Muscle layer of colon (tissue), 2 donors: ENCODE data around the gene SAMD4A.
"Not testable (repeated sequence)": the region's sequence is repeated elsewhere in the genome, so short reads cannot be mapped to it uniquely, and the experiment has no call there.

ENCODE experiments used
- H3K27ac ChIP-seq: one replicate; pipeline ENCODE4 v1.7.0; 2013; ENCODE audit warnings: low read depth, mild to moderate bottlenecking, low read length, moderate library complexity
- H3K27me3 ChIP-seq, 2 donors: one replicate each; pipeline ENCODE4 v1.7.0; 2013; ENCODE audit warnings: low read length in 2 of 2, mild to moderate bottlenecking in 2 of 2; ENCODE audit not compliant: insufficient read depth in 2 of 2, control insufficient read depth in 1 of 2
- H3K36me3 ChIP-seq: one replicate; pipeline ENCODE4 v1.7.0; 2013; ENCODE audit warnings: mild to moderate bottlenecking, low read length; ENCODE audit not compliant: insufficient read depth
- H3K4me1 ChIP-seq: one replicate; pipeline ENCODE4 v1.7.0; 2013; ENCODE audit warnings: mild to moderate bottlenecking, low read length; ENCODE audit not compliant: insufficient read depth
- H3K4me3 ChIP-seq, 2 donors: one replicate each; pipeline ENCODE4 v1.7.0; 2013; ENCODE audit warnings: low read length in 2 of 2, low read depth in 1 of 2, mild to moderate bottlenecking in 1 of 2, moderate library complexity in 1 of 2
- H3K9ac ChIP-seq: one replicate; pipeline ENCODE4 v1.7.0; 2013; ENCODE audit warnings: low read length
- H3K9me3 ChIP-seq: one replicate; pipeline ENCODE4 v1.7.0; 2013; ENCODE audit warnings: mild to moderate bottlenecking, low read length
- donor health status: abdominal sarcoma.
- donor health status: Adenocarcinoma of cecum.

Gene SAMD4A

GRCh38 chr14:54746019-54746418 lies 179.1 kb downstream of the SAMD4A start:
- H3K4me1 ChIP-seq: peaks cover 4% of the 10 kb centered on the region

GRCh38 chr14:54747616-54748015 lies 180.7 kb downstream of the SAMD4A start:
- Histone ChIP-seq H3K4me1 (peaks cover 4% of the 10 kb centered on the region), H3K9ac (no peak overlapping the region), H3K4me3 (no peak overlapping the region), H3K27ac (no peak overlapping the region), H3K27me3 (no peaks in the 10 kb centered on the region), H3K36me3 (peaks cover 23% of the 10 kb centered on the region), H3K9me3 (no peaks in the 10 kb centered on the region)

More at GRCh38 chr14:54746019-54746418, 179.1 kb downstream of the SAMD4A start:
- H3K27me3 ChIP-seq: no peaks in the 10 kb centered on the region
- H3K4me3 ChIP-seq: no peak overlapping the region
- no peaks in the 10 kb centered on the region for H3K9me3 ChIP-seq
- H3K27ac ChIP-seq: no peak overlapping the region
- H3K9ac ChIP-seq: no peak overlapping the region
- H3K36me3 ChIP-seq: peaks cover 10% of the 10 kb centered on the region

- Histone ChIP-seq H3K9me3 (no peaks in the 10 kb centered on the region), H3K36me3 (peaks cover 28% of the 10 kb centered on the region), H3K27ac (no peak overlapping the region), H3K27me3 (no peaks in the 10 kb centered on the region), H3K4me1 (peaks cover 4% of the 10 kb centered on the region), H3K9ac (no peak overlapping the region), H3K4me3 (no peak overlapping the region)
Observed at GRCh38 chr14:54749180-54749579, 182.3 kb downstream of the SAMD4A start.

DNA sequence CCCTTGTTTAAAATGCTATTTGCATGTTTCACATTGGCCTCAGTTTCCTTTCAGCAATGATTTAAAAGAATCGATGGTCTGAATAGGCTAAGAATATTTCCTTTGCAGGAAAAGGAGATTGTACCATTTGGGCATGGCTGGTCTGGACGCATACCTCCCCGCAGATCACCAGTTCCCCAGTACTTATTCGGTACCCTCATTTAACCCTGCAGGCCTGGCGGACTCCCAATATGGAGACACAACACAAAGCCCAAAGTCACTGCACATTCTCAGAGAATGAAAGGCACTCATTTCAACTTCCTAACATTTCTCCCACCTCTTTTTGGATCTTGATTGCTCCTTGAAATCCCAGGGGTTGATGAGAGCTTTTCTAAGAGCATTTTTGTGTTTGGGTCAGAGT lies 182.8 kb downstream of the SAMD4A start:
- H3K9me3 ChIP-seq: no peaks in the 10 kb centered on the region
- no peak overlapping the region for H3K27ac ChIP-seq
- no peak overlapping the region for H3K4me3 ChIP-seq
- no peaks in the 10 kb centered on the region for H3K27me3 ChIP-seq
- peaks cover 32% of the 10 kb centered on the region for H3K36me3 ChIP-seq
- peaks cover 4% of the 10 kb centered on the region for H3K4me1 ChIP-seq
- H3K9ac ChIP-seq: no peak overlapping the region

- H3K36me3 ChIP-seq: peaks cover 47% of the 10 kb centered on the region
- not testable (repeated sequence) for H3K27me3 ChIP-seq, H3K4me1 ChIP-seq, H3K9ac ChIP-seq, H3K4me3 ChIP-seq, H3K9me3 ChIP-seq, H3K27ac ChIP-seq
Observed at GRCh38 chr14:54752611-54753010, 185.7 kb downstream of the SAMD4A start.

GRCh38 chr14:54753396-54753795 lies 186.5 kb downstream of the SAMD4A start:
- H3K36me3 ChIP-seq: peaks cover 47% of the 10 kb centered on the region
- not testable (repeated sequence) for H3K27me3 ChIP-seq, H3K27ac ChIP-seq, H3K9ac ChIP-seq, H3K4me3 ChIP-seq, H3K9me3 ChIP-seq, H3K4me1 ChIP-seq

- H3K9ac ChIP-seq: no peak overlapping the region
- H3K9me3 ChIP-seq: no peaks in the 10 kb centered on the region
- H3K27me3 ChIP-seq: no peaks in the 10 kb centered on the region
- H3K27ac ChIP-seq: no peak overlapping the region
- H3K4me1 ChIP-seq: no peaks in the 10 kb centered on the region
- H3K4me3 ChIP-seq: no peak overlapping the region
- H3K36me3 ChIP-seq: peaks cover 42% of the 10 kb centered on the region
Observed at GRCh38 chr14:54754116-54754622, 187.2 kb downstream of the SAMD4A start.

DNA sequence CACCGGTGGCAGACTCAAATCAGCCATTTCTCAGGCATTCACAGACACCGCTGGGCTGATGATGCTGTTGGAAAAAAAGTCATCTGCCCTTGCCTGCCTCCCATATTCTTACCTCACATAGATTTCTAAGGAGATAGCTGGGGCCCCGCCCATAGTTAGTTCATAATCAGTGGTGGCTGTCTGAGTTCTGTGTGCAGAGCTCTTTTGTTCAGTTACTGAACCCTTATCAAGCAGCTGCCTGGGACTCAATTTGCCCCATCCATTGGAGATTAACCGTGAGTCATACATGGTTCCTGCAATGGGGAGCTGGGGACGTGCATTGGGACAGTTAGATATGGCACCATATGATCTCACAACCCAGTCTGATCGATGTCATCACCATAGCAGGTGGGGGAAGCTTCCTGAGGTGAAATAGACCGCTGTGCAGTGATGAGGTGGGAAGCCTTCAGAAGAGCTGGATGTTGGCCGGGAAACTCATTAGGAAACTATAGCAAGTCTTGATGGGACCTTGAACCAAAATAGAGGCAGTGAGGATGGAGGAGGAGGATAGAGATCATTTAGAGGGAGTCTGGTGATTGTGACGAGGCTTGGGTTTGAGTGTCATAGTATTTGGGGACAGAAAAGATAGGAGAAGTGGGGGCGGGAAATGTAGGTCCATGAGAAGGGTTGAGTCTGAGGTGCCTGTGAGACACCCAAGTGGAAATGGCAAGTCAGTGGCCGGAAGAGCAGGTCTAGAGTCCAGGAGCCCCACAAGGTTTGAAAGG lies 187.9 kb downstream of the SAMD4A start:
- no peak overlapping the region for H3K9ac ChIP-seq
- H3K4me3 ChIP-seq: no peak overlapping the region

DNA sequence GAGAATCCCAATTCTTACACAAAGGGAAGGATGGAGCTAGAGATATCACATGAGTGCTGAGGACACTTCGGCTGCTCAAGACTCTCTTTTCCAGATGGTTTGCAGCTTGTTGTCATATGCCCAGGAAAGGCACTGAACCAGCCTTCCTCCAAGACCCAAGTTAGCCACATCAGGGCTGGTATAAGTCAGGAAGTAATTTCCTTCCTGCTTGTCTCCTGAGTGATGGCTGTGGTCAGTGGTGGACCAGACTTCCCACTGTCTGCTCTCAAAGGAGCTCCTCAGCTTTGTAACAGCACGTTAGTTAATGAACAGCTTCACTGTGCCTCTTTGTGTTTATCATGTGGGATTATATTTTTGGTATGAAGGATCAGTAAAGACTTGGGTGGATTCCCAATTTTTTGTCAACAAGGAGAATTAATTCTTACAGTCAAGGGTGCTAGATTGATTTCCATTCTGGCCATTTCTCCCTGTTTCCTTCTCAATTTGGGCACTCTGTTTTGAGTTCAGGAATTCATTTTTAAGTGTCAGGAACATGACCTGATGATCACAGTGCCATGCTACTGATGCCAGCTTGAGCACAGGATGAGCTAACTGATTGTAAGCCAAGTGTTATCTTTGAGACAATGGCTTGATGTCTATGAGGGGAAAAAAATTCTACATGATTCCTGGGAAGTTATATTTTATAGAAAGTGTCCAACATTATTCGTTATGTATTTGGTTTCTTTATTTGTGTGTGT lies 189.9 kb downstream of the SAMD4A start:
- H3K4me1 ChIP-seq: no peaks in the 10 kb centered on the region
- peaks cover 58% of the 10 kb centered on the region for H3K36me3 ChIP-seq
- H3K9ac ChIP-seq: no peak overlapping the region
- H3K9me3 ChIP-seq: no peaks in the 10 kb centered on the region
- no peak overlapping the region for H3K27ac ChIP-seq
- no peak overlapping the region for H3K4me3 ChIP-seq
- H3K27me3 ChIP-seq: no peaks in the 10 kb centered on the region

More for the DNA sequence above, 187.9 kb downstream of the SAMD4A start:
- H3K4me1 ChIP-seq: no peaks in the 10 kb centered on the region
- H3K36me3 ChIP-seq: peaks cover 48% of the 10 kb centered on the region
- H3K9me3 ChIP-seq: no peaks in the 10 kb centered on the region
- H3K27ac ChIP-seq: no peak overlapping the region
- no peaks in the 10 kb centered on the region for H3K27me3 ChIP-seq

DNA sequence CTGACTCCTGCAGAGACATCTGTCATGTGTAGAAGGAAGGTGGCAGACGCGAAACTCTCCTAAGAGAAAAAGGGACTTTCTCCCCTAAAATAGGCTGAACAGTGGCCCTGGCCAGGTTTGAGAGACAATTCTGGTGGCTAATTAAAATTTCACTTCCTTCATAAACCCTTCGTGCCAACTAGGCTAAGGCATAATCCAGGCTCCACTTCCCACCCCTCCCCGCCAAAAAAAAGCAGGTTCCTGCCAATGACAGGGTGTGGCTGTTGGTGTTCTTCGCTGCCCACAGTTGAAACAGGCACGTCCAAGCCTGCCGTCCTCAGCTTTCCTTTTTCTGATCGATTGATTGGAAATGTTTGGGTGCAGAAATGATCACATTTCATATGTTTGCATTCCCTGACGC lies 191.1 kb downstream of the SAMD4A start:
- Histone ChIP-seq H3K4me3 (no peak overlapping the region), H3K9ac (no peak overlapping the region), H3K27me3 (no peaks in the 10 kb centered on the region), H3K4me1 (no peaks in the 10 kb centered on the region), H3K36me3 (peaks cover 56% of the 10 kb centered on the region), H3K27ac (no peak overlapping the region), H3K9me3 (no peaks in the 10 kb centered on the region)

- no peaks in the 10 kb centered on the region for H3K27me3 ChIP-seq
- H3K36me3 ChIP-seq: peaks cover 59% of the 10 kb centered on the region
- H3K9me3 ChIP-seq: no peaks in the 10 kb centered on the region
- H3K9ac ChIP-seq: no peak overlapping the region
- no peaks in the 10 kb centered on the region for H3K4me1 ChIP-seq
- H3K27ac ChIP-seq: no peak overlapping the region
- H3K4me3 ChIP-seq: no peak overlapping the region
Observed at GRCh38 chr14:54759982-54760585, 193.2 kb downstream of the SAMD4A start.
